ENCODE results near the gene PATE4. TPM values are rescaled to one million over a fixed set of nuclear protein-coding genes. Genes with fewer than 3 reads are reported as not detected.
"Not testable (repeated sequence)": the region's sequence is repeated elsewhere in the genome, so short reads cannot be mapped to it uniquely, and the experiment has no call there.

The PATE4 gene
- polyA plus RNA-seq, 2 donors, result not detected

GRCh38 chr11:125846188-125846587, 13.1 kb downstream of the PATE4 start:
- Histone ChIP-seq H3K9me3 (ENCODE audit: control insufficient read depth in 2 of 2, insufficient read depth in 1 of 2, low read depth in 1 of 2, low read length in 1 of 2) (peaks cover 2 to 9% of the 10 kb centered on the region in 2 donors), H3K4me1 (ENCODE audit: control insufficient read depth in 2 of 2, insufficient read depth in 2 of 2, low read length in 1 of 2) (no peaks in the 10 kb centered on the region)

GRCh38 chr11:125857670-125858069, 24.6 kb downstream of the PATE4 start:
- not testable (repeated sequence) for H3K27ac ChIP-seq (ENCODE audit: low read depth in 2 of 2, low read length in 1 of 2); H3K36me3 ChIP-seq (ENCODE audit: control insufficient read depth in 2 of 2, insufficient read depth in 2 of 2, low read length in 1 of 2); H3K4me3 ChIP-seq (ENCODE audit: low read depth in 1 of 2, low read length in 2 of 2); H3K27me3 ChIP-seq (ENCODE audit: control insufficient read depth in 1 of 2, insufficient read depth in 2 of 2, low read length in 2 of 2); H3K4me1 ChIP-seq (ENCODE audit: control insufficient read depth in 2 of 2, insufficient read depth in 2 of 2, low read length in 1 of 2); H3K9me3 ChIP-seq (ENCODE audit: control insufficient read depth in 2 of 2, insufficient read depth in 1 of 2, low read depth in 1 of 2, low read length in 1 of 2)
- 77 to 87% methylated on average over 9 of the region's 9 CpGs for WGBS, 2 donors

More at GRCh38 chr11:125846188-125846587, 13.1 kb downstream of the PATE4 start:
- Histone ChIP-seq H3K27ac (ENCODE audit: low read depth in 2 of 2, low read length in 1 of 2) (no peak overlapping the region), H3K36me3 (ENCODE audit: control insufficient read depth in 2 of 2, insufficient read depth in 2 of 2, low read length in 1 of 2) (no peaks in the 10 kb centered on the region), H3K4me3 (ENCODE audit: low read depth in 1 of 2, low read length in 2 of 2) (no peak overlapping the region), H3K27me3 (ENCODE audit: control insufficient read depth in 1 of 2, insufficient read depth in 2 of 2, low read length in 2 of 2) (no peaks in the 10 kb centered on the region)

DNA sequence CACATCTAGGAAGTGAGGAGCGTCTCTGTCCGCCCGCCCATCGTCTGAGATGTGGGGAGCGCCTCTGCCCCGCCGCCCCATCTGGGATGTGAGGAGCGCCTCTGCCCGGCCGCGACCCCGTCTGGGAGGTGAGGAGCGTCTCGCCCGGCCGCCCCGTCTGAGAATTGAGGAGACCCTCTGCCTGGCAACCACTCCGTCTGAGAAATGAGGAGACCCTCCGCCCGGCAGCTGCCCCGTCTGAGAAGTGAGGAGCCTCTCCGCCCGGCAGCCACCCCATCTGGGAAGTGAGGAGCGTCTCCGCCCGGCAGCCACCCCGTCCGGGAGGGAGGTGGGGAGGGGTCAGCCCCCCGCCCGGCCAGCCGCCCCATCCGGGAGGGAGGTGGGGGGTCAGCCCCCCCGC, 29.7 kb downstream of the PATE4 start:
- H3K27ac ChIP-seq (ENCODE audit: low read depth in 2 of 2, low read length in 1 of 2); H3K9me3 ChIP-seq (ENCODE audit: control insufficient read depth in 2 of 2, insufficient read depth in 1 of 2, low read depth in 1 of 2, low read length in 1 of 2); H3K27me3 ChIP-seq (ENCODE audit: control insufficient read depth in 1 of 2, insufficient read depth in 2 of 2, low read length in 2 of 2); H3K36me3 ChIP-seq (ENCODE audit: control insufficient read depth in 2 of 2, insufficient read depth in 2 of 2, low read length in 1 of 2); H3K4me1 ChIP-seq (ENCODE audit: control insufficient read depth in 2 of 2, insufficient read depth in 2 of 2, low read length in 1 of 2); H3K4me3 ChIP-seq (ENCODE audit: low read depth in 1 of 2, low read length in 2 of 2): not testable (repeated sequence)
- WGBS, 2 donors, result 94 to 95% methylated on average over 13 to 33 of the region's 33 CpGs

GRCh38 chr11:125865354-125865753, 32.2 kb downstream of the PATE4 start:
- not testable (repeated sequence) for H3K4me1 ChIP-seq (ENCODE audit: control insufficient read depth in 2 of 2, insufficient read depth in 2 of 2, low read length in 1 of 2); H3K27me3 ChIP-seq (ENCODE audit: control insufficient read depth in 1 of 2, insufficient read depth in 2 of 2, low read length in 2 of 2); H3K27ac ChIP-seq (ENCODE audit: low read depth in 2 of 2, low read length in 1 of 2); H3K36me3 ChIP-seq (ENCODE audit: control insufficient read depth in 2 of 2, insufficient read depth in 2 of 2, low read length in 1 of 2); H3K9me3 ChIP-seq (ENCODE audit: control insufficient read depth in 2 of 2, insufficient read depth in 1 of 2, low read depth in 1 of 2, low read length in 1 of 2); H3K4me3 ChIP-seq (ENCODE audit: low read depth in 1 of 2, low read length in 2 of 2)
- 87 to 95% methylated on average over 4 of the region's 4 CpGs for WGBS, 2 donors

GRCh38 chr11:125869521-125869920, 36.4 kb downstream of the PATE4 start:
- no peaks in the 10 kb centered on the region for H3K27me3 ChIP-seq (ENCODE audit: control insufficient read depth in 1 of 2, insufficient read depth in 2 of 2, low read length in 2 of 2)
- H3K9me3 ChIP-seq (ENCODE audit: control insufficient read depth in 2 of 2, insufficient read depth in 1 of 2, low read depth in 1 of 2, low read length in 1 of 2), result peaks cover 0 to 3% of the 10 kb centered on the region in 2 donors
- no peaks in the 10 kb centered on the region for H3K36me3 ChIP-seq (ENCODE audit: control insufficient read depth in 2 of 2, insufficient read depth in 2 of 2, low read length in 1 of 2)
- no peak overlapping the region for H3K4me3 ChIP-seq (ENCODE audit: low read depth in 1 of 2, low read length in 2 of 2)
- 70 to 78% methylated on average over 2 of the region's 2 CpGs for WGBS, 2 donors
- no peak overlapping the region for H3K27ac ChIP-seq (ENCODE audit: low read depth in 2 of 2, low read length in 1 of 2)
- H3K4me1 ChIP-seq (ENCODE audit: control insufficient read depth in 2 of 2, insufficient read depth in 2 of 2, low read length in 1 of 2), result no peaks in the 10 kb centered on the region

DNA sequence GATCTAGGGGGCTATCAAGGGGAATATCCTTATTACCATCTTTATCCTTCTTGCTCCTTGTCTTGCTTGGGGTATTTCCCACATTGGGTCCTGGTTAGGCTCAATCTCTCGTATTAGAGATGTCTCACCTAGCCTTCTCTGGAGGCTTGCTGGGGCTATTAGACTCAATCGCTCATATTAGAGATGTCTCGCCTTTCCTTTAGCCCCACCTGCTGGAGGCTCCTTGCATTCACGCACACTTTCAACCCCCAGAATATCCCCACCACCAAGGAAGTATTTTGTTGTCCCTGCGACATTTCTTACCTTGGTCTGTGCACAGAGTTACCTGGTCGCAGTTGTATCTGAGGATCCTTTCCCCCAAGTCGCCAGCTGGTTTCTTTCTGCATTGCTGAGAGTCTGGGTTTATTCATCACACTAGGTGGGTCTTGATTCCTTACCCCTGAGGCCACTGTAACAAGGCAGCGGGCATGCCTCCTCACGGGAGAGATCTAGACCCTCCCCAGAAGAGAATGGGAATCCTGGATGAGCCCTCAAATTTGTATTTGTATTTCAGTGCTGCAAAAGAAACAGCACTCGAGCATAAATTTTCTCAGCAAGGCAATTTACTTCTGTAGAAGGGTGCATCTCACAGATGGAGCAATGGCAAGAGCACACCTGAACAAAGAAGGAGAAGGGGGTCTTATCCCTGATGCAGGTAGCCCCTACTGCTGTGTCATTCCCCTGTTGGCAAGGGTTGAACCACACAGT, 38.4 kb downstream of the PATE4 start:
- WGBS, 2 donors, result 78 to 83% methylated on average over 10 of the region's 10 CpGs
- Histone ChIP-seq H3K36me3 (ENCODE audit: control insufficient read depth in 2 of 2, insufficient read depth in 2 of 2, low read length in 1 of 2) (no peaks in the 10 kb centered on the region), H3K27ac (ENCODE audit: low read depth in 2 of 2, low read length in 1 of 2) (no peak overlapping the region), H3K27me3 (ENCODE audit: control insufficient read depth in 1 of 2, insufficient read depth in 2 of 2, low read length in 2 of 2) (no peaks in the 10 kb centered on the region), H3K4me1 (ENCODE audit: control insufficient read depth in 2 of 2, insufficient read depth in 2 of 2, low read length in 1 of 2) (no peaks in the 10 kb centered on the region), H3K4me3 (ENCODE audit: low read depth in 1 of 2, low read length in 2 of 2) (no peak overlapping the region), H3K9me3 (ENCODE audit: control insufficient read depth in 2 of 2, insufficient read depth in 1 of 2, low read depth in 1 of 2, low read length in 1 of 2) (peaks cover 0 to 3% of the 10 kb centered on the region in 2 donors)

DNA sequence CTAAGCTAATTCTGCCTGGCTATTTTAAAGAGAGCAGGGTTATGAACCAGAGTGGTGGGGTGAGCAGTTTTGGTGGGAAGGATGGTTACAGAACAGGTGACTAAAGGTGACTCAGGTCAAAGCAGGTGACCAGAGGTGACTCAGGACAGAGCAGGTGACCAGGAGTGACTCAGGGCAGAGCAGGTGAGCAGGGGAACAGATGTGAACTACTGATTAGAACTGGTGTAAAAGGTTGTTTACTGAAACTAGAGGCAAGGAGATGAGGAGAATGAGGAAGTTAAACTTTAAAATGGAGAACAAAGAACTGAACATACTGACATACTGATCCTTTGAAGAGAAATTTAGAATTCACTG, 39.0 kb downstream of the PATE4 start:
- no peaks in the 10 kb centered on the region for H3K4me1 ChIP-seq (ENCODE audit: control insufficient read depth in 2 of 2, insufficient read depth in 2 of 2, low read length in 1 of 2)
- peaks cover 0 to under 1% of the 10 kb centered on the region in 2 donors for H3K9me3 ChIP-seq (ENCODE audit: control insufficient read depth in 2 of 2, insufficient read depth in 1 of 2, low read depth in 1 of 2, low read length in 1 of 2)
- H3K27ac ChIP-seq (ENCODE audit: low read depth in 2 of 2, low read length in 1 of 2), result no peak overlapping the region
- H3K4me3 ChIP-seq (ENCODE audit: low read depth in 1 of 2, low read length in 2 of 2), result no peak overlapping the region
- H3K36me3 ChIP-seq (ENCODE audit: control insufficient read depth in 2 of 2, insufficient read depth in 2 of 2, low read length in 1 of 2), result no peaks in the 10 kb centered on the region
- H3K27me3 ChIP-seq (ENCODE audit: control insufficient read depth in 1 of 2, insufficient read depth in 2 of 2, low read length in 2 of 2), result no peaks in the 10 kb centered on the region

- H3K9me3 ChIP-seq (ENCODE audit: control insufficient read depth in 2 of 2, insufficient read depth in 1 of 2, low read depth in 1 of 2, low read length in 1 of 2), result no peaks in the 10 kb centered on the region
- no peaks in the 10 kb centered on the region for H3K36me3 ChIP-seq (ENCODE audit: control insufficient read depth in 2 of 2, insufficient read depth in 2 of 2, low read length in 1 of 2)
- H3K4me3 ChIP-seq (ENCODE audit: low read depth in 1 of 2, low read length in 2 of 2), result no peak overlapping the region
- 81 to 87% methylated on average over 20 of the region's 20 CpGs for WGBS, 2 donors
- no peaks in the 10 kb centered on the region for H3K27me3 ChIP-seq (ENCODE audit: control insufficient read depth in 1 of 2, insufficient read depth in 2 of 2, low read length in 2 of 2)
- no peaks in the 10 kb centered on the region for H3K4me1 ChIP-seq (ENCODE audit: control insufficient read depth in 2 of 2, insufficient read depth in 2 of 2, low read length in 1 of 2)
- H3K27ac ChIP-seq (ENCODE audit: low read depth in 2 of 2, low read length in 1 of 2), result no peak overlapping the region
These were observed 40.9 kb downstream of the PATE4 start for GRCh38 chr11:125873881-125874555.

- no peaks in the 10 kb centered on the region for H3K4me1 ChIP-seq (ENCODE audit: control insufficient read depth in 2 of 2, insufficient read depth in 2 of 2, low read length in 1 of 2)
These were observed 41.5 kb downstream of the PATE4 start for GRCh38 chr11:125874556-125875124.

GRCh38 chr11:125881291-125881690, 48.2 kb downstream of the PATE4 start:
- Histone ChIP-seq H3K9me3 (ENCODE audit: control insufficient read depth in 2 of 2, insufficient read depth in 1 of 2, low read depth in 1 of 2, low read length in 1 of 2) (no peaks in the 10 kb centered on the region), H3K4me1 (ENCODE audit: control insufficient read depth in 2 of 2, insufficient read depth in 2 of 2, low read length in 1 of 2) (no peaks in the 10 kb centered on the region), H3K27ac (ENCODE audit: low read depth in 2 of 2, low read length in 1 of 2) (no peak overlapping the region), H3K27me3 (ENCODE audit: control insufficient read depth in 1 of 2, insufficient read depth in 2 of 2, low read length in 2 of 2) (no peaks in the 10 kb centered on the region), H3K4me3 (ENCODE audit: low read depth in 1 of 2, low read length in 2 of 2) (no peak overlapping the region), H3K36me3 (ENCODE audit: control insufficient read depth in 2 of 2, insufficient read depth in 2 of 2, low read length in 1 of 2) (no peaks in the 10 kb centered on the region)
- 76 to 79% methylated on average over 1 of the region's 1 CpG for WGBS, 2 donors

More at GRCh38 chr11:125874556-125875124, 41.5 kb downstream of the PATE4 start:
- no peaks in the 10 kb centered on the region for H3K9me3 ChIP-seq (ENCODE audit: control insufficient read depth in 2 of 2, insufficient read depth in 1 of 2, low read depth in 1 of 2, low read length in 1 of 2)
- WGBS, 2 donors, result 11 to 15% methylated on average over 8 of the region's 8 CpGs
- no peaks in the 10 kb centered on the region for H3K27me3 ChIP-seq (ENCODE audit: control insufficient read depth in 1 of 2, insufficient read depth in 2 of 2, low read length in 2 of 2)
- H3K36me3 ChIP-seq (ENCODE audit: control insufficient read depth in 2 of 2, insufficient read depth in 2 of 2, low read length in 1 of 2), result no peaks in the 10 kb centered on the region
- no peak overlapping the region for H3K27ac ChIP-seq (ENCODE audit: low read depth in 2 of 2, low read length in 1 of 2)
- no peak overlapping the region for H3K4me3 ChIP-seq (ENCODE audit: low read depth in 1 of 2, low read length in 2 of 2)
